ENCODE data around the gene NTRK2.

The NTRK2 gene

DNA sequence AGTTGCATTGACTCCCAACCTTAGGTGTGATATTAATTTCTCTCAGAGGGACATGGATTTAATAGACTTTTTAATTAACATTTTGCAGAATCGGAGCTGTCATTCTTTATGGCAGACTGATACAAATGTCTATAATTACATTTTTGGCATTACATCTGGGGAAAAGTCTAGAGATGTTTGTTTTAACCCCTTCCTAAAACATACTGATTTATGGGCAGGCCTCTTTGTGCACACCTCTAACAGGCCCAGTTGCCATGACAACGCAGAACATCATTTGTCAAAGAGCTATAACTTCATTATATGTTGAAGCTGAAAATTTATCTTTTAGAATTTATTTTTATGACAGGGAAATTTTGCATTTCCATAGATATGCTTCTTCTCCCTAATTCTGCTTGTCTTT lies 158.5 kb downstream of the NTRK2 start:
- no peak overlapping the region for H3K4me3 ChIP-seq (ENCODE audit: low read depth, low read length)

DNA sequence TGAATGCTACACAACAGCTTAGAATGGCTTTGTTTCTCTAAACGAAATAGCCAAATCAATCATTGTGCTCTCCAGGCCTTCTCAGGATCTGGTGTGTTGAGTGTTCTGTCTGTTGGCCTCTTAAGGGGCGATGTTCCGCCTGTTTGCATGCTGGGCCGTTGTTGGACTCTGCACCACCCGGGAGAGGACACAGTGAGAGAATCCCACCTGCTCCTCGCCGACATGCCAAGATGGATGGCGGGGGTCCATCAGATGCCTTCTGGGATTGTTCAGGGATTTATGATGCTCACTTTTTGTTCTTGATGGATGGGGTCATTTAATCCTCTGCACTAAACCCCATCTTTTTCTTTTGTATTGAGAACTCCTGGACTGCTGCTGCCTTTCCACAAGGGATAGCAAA lies 159.9 kb downstream of the NTRK2 start:
- TF ChIP-seq, protein P1, sequence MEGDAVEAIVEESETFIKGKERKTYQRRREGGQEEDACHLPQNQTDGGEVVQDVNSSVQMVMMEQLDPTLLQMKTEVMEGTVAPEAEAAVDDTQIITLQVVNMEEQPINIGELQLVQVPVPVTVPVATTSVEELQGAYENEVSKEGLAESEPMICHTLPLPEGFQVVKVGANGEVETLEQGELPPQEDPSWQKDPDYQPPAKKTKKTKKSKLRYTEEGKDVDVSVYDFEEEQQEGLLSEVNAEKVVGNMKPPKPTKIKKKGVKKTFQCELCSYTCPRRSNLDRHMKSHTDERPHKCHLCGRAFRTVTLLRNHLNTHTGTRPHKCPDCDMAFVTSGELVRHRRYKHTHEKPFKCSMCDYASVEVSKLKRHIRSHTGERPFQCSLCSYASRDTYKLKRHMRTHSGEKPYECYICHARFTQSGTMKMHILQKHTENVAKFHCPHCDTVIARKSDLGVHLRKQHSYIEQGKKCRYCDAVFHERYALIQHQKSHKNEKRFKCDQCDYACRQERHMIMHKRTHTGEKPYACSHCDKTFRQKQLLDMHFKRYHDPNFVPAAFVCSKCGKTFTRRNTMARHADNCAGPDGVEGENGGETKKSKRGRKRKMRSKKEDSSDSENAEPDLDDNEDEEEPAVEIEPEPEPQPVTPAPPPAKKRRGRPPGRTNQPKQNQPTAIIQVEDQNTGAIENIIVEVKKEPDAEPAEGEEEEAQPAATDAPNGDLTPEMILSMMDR (conservative IDR thresholded peaks at IDR 0.05; ENCODE audit: low read depth, low read length): no peak
- no peak for DNase-seq (ENCODE audit: low read depth)

More for the DNA sequence above, 158.5 kb downstream of the NTRK2 start:
- TF ChIP-seq, protein P1 (conservative IDR thresholded peaks at IDR 0.05; ENCODE audit: low read depth, low read length): no peak
- DNase-seq (ENCODE audit: low read depth): no peak

DNA sequence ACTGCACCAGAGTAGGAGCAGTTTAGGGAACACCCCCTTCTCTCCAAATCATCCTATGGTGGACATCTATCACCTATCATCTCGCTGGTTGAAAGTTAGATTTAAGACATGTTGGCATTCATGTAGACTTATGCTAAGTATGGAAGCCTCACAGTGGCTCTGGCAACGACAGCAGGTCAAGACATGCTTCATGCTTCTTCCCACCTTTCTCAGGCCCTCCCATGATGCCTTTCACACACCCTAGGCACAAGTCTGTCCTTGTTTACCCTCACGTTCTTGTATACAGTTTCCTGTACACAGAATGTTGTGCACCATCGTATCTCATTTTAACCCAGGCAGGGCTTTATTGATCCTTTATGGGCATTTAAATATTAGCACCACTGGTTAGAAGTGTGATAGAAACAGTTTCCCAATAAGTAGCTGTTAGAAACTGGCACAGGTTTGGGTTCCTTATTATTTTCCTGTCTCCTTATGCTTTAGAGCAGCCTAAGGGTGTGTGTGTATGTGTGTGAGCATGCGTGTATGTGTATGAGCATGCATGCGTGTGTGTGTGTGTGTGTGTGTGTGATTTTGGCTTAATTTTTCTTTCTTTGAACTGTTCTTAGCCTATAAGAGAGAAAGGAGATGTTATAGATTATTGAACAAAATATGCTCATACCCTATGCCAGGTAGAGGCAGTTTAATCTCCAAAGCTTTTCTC lies 160.6 kb downstream of the NTRK2 start:
- no peak overlapping the region for H3K4me3 ChIP-seq (ENCODE audit: low read depth, low read length)
- TF ChIP-seq, protein P1 (conservative IDR thresholded peaks at IDR 0.05; ENCODE audit: low read depth, low read length): no peak
- no peak for DNase-seq (ENCODE audit: low read depth)

More for the DNA sequence above, 159.9 kb downstream of the NTRK2 start:
- no peak overlapping the region for H3K4me3 ChIP-seq (ENCODE audit: low read depth, low read length)

DNA sequence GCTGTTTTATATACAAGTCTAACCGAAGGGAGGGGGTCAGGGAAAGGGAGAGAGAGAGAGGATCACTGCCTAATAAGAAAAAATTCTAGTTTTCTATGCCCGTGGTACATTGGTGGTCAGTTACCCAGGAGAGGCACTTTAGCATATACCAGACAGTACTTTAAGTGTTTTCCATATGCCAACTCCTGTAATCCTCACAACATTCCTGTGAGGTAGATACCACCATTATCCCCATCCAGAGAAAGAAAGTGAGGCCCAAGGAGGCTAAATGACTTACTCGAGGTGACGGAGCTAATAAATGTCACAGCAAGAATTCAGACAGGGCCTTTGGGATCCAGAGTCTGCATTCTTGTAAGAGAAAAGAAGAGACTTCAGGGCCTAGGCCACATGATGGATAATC lies 161.8 kb downstream of the NTRK2 start:
- TF ChIP-seq, protein P1 (conservative IDR thresholded peaks at IDR 0.05; ENCODE audit: low read depth, low read length): no peak
- H3K4me3 ChIP-seq (ENCODE audit: low read depth, low read length): no peak overlapping the region
- no peak for DNase-seq (ENCODE audit: low read depth)

DNA sequence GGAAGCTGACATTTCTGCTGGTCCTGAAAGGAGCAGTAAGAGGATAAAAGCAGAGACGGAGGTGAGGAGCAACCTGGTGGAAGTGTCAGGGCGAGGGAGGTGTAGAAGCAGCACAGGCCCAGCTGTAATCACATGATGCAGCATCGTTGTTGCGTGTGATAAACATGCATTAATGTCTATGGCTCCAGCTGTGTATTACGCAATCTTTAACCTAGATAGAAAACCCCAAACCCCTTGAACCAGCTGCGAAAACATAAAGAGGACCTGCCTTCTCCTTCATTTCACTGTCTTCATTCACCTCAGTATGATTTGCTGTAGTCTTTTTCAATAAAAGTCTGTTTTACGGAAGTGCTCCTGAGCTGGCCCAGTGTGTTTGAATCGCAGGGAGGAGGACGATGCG lies 162.9 kb downstream of the NTRK2 start:
- TF ChIP-seq, protein P1 (conservative IDR thresholded peaks at IDR 0.05; ENCODE audit: low read depth, low read length): no peak
- no peak overlapping the region for H3K4me3 ChIP-seq (ENCODE audit: low read depth, low read length)
- no peak for DNase-seq (ENCODE audit: low read depth)

DNA sequence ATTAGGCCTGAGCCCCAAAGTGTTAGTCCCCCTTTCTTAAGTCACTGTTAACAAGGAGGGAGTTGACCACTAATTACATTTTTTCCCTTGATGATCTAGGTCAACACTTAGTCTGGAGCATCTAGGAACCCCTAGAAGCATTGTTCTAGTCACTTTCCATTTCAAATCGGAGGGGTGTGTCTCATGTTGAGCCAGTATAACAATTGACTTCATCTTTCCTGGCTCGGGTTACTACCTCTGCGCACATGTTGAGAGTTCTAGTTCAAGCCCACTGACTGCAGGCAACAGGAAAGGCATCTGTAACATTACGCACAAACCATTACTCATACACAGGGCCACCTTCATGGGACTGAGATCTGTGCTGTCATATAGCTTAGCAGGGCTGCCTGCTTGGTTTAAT lies 164.9 kb downstream of the NTRK2 start:
- TF ChIP-seq, protein P1 (conservative IDR thresholded peaks at IDR 0.05; ENCODE audit: low read depth, low read length): no peak
- DNase-seq (ENCODE audit: low read depth): no peak
- no peak overlapping the region for H3K4me3 ChIP-seq (ENCODE audit: low read depth, low read length)

DNA sequence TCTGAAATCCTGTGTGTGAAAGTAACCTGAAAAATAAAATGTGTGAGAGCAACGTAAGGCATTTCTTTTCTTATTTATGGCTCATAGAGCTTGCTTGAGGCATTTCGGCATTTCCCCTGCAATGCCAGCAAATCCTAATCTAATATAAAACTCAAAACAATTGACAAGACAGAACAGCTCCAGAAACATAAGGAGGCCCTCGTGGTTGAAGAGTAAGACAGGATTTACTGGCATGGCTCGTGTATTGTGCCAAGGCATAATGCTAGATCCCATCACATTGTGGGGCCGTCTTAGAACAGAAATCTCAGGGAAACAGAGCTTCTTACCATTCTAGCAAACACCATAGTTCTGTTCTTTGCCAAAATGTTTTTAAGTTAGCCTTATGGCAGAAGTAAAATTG lies 166.2 kb downstream of the NTRK2 start:
- TF ChIP-seq, protein P1 (conservative IDR thresholded peaks at IDR 0.05; ENCODE audit: low read depth, low read length): no peak

More for the DNA sequence above, 166.2 kb downstream of the NTRK2 start:
- no peak overlapping the region for H3K4me3 ChIP-seq (ENCODE audit: low read depth, low read length)
- DNase-seq (ENCODE audit: low read depth): no peak
